Ovary (tissue), 3 donors: Measurements from ENCODE around the gene ZBTB7B.

ENCODE experiments used
- CTCF ChIP-seq, 3 donors: fragments of 450-650 bp in 2 of 3; fragments of 200-600 bp in 1 of 3; IDR thresholded peaks; one replicate each; pipeline versions ENCODE4 v1.5.1 to v1.8.0; 2016 to 2022; ENCODE audit warnings: antibody characterized with exemption in 3 of 3, mild to moderate bottlenecking in 1 of 3
- POLR2A ChIP-seq: fragments of 450-650 bp; IDR thresholded peaks from one replicate; pipeline ENCODE4 v1.6.1; 2017; ENCODE audit warnings: antibody characterized with exemption, mild to moderate bottlenecking, moderate library complexity
- donor health status: DM: no; HTN: no; CAD: no.

DNA sequence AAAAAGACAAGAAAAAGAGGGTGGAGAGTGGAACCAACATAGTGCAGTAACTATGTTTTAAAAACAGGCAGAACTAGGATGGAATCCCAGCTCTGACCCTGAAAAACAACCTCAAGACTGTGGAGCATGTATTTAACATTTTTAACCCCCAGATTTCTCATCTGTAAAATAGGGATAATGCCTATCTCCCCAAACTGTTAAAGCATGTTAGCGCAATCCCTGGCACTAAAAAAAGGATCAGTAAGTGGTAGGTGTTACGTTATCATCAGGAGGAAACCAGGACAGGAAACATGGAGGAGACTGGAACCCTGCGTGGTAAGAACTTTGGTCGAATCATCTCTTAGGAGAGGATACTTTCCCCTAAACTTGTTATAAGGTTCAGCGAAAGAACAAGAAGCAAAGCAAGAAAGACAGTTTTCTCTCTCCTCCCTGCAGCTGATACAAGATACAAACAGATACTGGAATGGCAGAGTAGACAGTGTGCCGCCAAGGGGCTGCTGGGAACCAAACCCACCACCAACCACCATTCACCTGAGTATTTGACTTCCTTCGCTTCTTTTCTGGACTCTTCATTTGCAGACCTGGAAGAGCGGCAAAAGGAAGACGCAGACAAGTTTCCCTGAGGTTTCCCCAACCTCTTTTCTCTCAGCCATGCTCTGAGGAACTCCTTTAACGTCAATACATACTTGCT lies 42.0 kb upstream of the ZBTB7B start:
- TF ChIP-seq POLR2A (no peak), CTCF (IDR thresholded peaks at IDR 0.05) (no peak)
